Heart left ventricle (tissue), 16 donors: ENCODE results near the gene COMMD1. TPM values are rescaled to one million over a fixed set of nuclear protein-coding genes. Genes with fewer than 3 reads are reported as not detected.
A peak's percentile ranks its signal among the peaks of the same experiment; 100 is the strongest.
"Not testable (repeated sequence)": the region's sequence is repeated elsewhere in the genome, so short reads cannot be mapped to it uniquely, and the experiment has no call there.

Source experiments
- ATAC-seq, 4 donors: fragments of 200-7000 bp; cut with Tn5 transposase; one replicate each; pipeline ENCODE4 v1.9.1; 2020 to 2022; ENCODE audit warnings: moderate library complexity in 4 of 4, mild to moderate bottlenecking in 3 of 4, moderate number of reproducible peaks in 1 of 4
- DNase-seq, 5 donors: peaks; one replicate each; pipeline ENCODE4 v3.0.0-alpha.2; 2020
- H3K27ac ChIP-seq, 12 donors: fragments of 200-600 bp; sonication (generic) in 4 of 12; one replicate each; pipeline versions ENCODE4 v1.5.0 to v1.8.0; 2016 to 2022; ENCODE audit warnings: mild to moderate bottlenecking in 2 of 12
- H3K27me3 ChIP-seq, 9 donors: fragments of 200-600 bp; sonication (generic) in 2 of 9; one replicate each; pipeline versions ENCODE4 v1.5.1 to v1.8.0; 2016 to 2022; ENCODE audit warnings: mild to moderate bottlenecking in 3 of 9
- H3K36me3 ChIP-seq, 9 donors: fragments of 200-600 bp; sonication (generic) in 2 of 9; one replicate each; pipeline versions ENCODE4 v1.5.0 to v1.8.0; 2018 to 2022; ENCODE audit warnings: mild to moderate bottlenecking in 2 of 9
- H3K4me1 ChIP-seq, 12 donors: fragments of 200-600 bp; sonication (generic) in 4 of 12; one replicate each; pipeline versions ENCODE4 v1.5.0 to v1.8.0; 2016 to 2022; ENCODE audit warnings: mild to moderate bottlenecking in 3 of 12
- H3K4me3 ChIP-seq, 12 donors: fragments of 200-600 bp; sonication (generic) in 4 of 12; one replicate each; pipeline versions ENCODE4 v1.5.0 to v1.8.0; 2017 to 2022; ENCODE audit warnings: mild to moderate bottlenecking in 9 of 12, moderate library complexity in 4 of 12
- H3K9me3 ChIP-seq, 12 donors: fragments of 200-600 bp; sonication (generic) in 4 of 12; one replicate each; pipeline versions ENCODE4 v1.5.0 to v1.8.0; 2016 to 2022; ENCODE audit warnings: mild to moderate bottlenecking in 1 of 12
- CTCF ChIP-seq, 12 donors: fragments of 200-600 bp; sonication (generic) in 4 of 12; IDR thresholded peaks; one replicate each; pipeline versions ENCODE4 v1.5.0 to v1.8.0; 2018 to 2022; ENCODE audit warnings: antibody characterized with exemption in 12 of 12, mild to moderate bottlenecking in 5 of 12
- POLR2A ChIP-seq, 2 donors: fragments of 450-650 bp; IDR thresholded peaks; one replicate each; pipeline ENCODE4 v1.6.1; 2017; ENCODE audit warnings: antibody characterized with exemption in 2 of 2, mild to moderate bottlenecking in 2 of 2, moderate library complexity in 2 of 2
- WGBS, 4 donors: extraction: QIAGEN DNeasy Blood & Tissue Kit in 2 of 4; methylation state at CpG; one replicate each; pipeline versions ENCODE4 v1.1.5 to v1.1.7; 2013 to 2018; 5-methylcytosine and 5-hydroxymethylcytosine counted together
- intact Hi-C, 10 donors: fragments of 100-400 bp; cut with DNase I; formaldehyde crosslinking; loops; one replicate each; pipeline versions ENCODE4 v1.11.1 to v1.14.2; 2022
- polyA plus RNA-seq, 2 donors: library from polyadenylated mRNA; stranded (reverse); fragments of 200-250 nt; gene quantifications; one replicate each; pipeline ENCODE4 v1.2.3, GENCODE V29; 2013
- total RNA-seq, 9 donors: library from RNA; depleted of rRNA in 2 of 9; stranded (reverse); fragments of >200 nt in 2 of 9; fragmentation: NEBNext Ultra II Directional in 3 of 9; extraction: Animal tissue kit (Norgen Biotek cat#: 25700) in 3 of 9; gene quantifications; one replicate each; pipeline versions ENCODE4 v1.1.0 to v1.2.4, GENCODE V29; 2016 to 2023
- donor health status: ischemic (EF 13 %, LVEDD 7.1; RV severe dilation, severe dysfunction).
- donor health status: healthy with polysubstance abuse.
- donor health status: DM: no; HTN: yes; CAD: no.
- donor health status: DM: no; HTN: no; CAD: no.
- donor health status: ischemic (EF 25% LVEDD 6.9; RV normal size, moderate dysfunction).
- donor health status: ischemic (EF 25% LVEDD 5.7; RV mildly dilated, moderate dysfunction).
- donor health status: healthy.
- donor health status: DM: yes; HTN: yes; CAD: no.
- donor health status: ischemic (EF 35%, LVEDD 5.7; RV mildly dilated, moderate dysfunction).
- donor health status: nonischemic (EF 11% LVEDD 7.7; RV severe dilation, severe dysfunction).
- donor health status: DM: yes; HTN: yes; CAD: no.
- donor health status: PGD.
- donor health status: ischemic (EF 29% LVEDD 5.4; RV normal size, mild dysfunction).
- donor health status: nonischemic (EF 23%, LVEDD 6.1; RV moderate dilation, normal function).

COMMD1 gene
- total and polyA plus RNA-seq, 11 donors = 50.1 to 99.5 (median 69.3) TPM

- Histone ChIP-seq H3K4me3 (no peak overlapping the region), H3K9me3 (no peaks in the 10 kb centered on the region), H3K36me3 (peaks cover 0 to under 1% (median 0%) of the 10 kb centered on the region in 9 donors), H3K27me3 (no peaks in the 10 kb centered on the region), H3K27ac (no peak overlapping the region), H3K4me1 (peaks cover 0 to 45% (median 17%) of the 10 kb centered on the region in 12 donors)
- peak in 4 of 12 donors; percentile 16 to 23 (median 17) for TF ChIP-seq CTCF (IDR thresholded peaks at IDR 0.05)
- TF ChIP-seq POLR2A (IDR thresholded peaks at IDR 0.05) = no peak
- DNase-seq = no peak
- no peak for ATAC-seq
- WGBS, 4 donors = 78 to 84% (median 82%) methylated on average over 9 of the region's 9 CpGs
- intact Hi-C loops = loop anchor here in 3 of 10 donors (10.0 kb wide), 3 partner anchors 284 to 864 kb away; partner anchors contain the start of gene B3GNT2 (in 1 of the 3)
Observed at GRCh38 chr2:61910603-61911002, 5.1 kb downstream of the COMMD1 start.

- TF ChIP-seq CTCF (IDR thresholded peaks at IDR 0.05) = peak in 6 of 12 donors; percentile 18 to 44 (median 34)
- no peak for TF ChIP-seq POLR2A (IDR thresholded peaks at IDR 0.05)
- H3K27me3 ChIP-seq = no peaks in the 10 kb centered on the region
- 83 to 92% (median 89%) methylated on average over 4 of the region's 4 CpGs for WGBS, 4 donors
- no peaks in the 10 kb centered on the region for H3K9me3 ChIP-seq
- H3K4me3 ChIP-seq = no peak overlapping the region
- peaks cover 0 to 39% (median 13%) of the 10 kb centered on the region in 12 donors for H3K4me1 ChIP-seq
- peak overlapping the region in 1 of 12 donors; percentile 7 for H3K27ac ChIP-seq
- H3K36me3 ChIP-seq = peaks cover 0 to 7% (median 0%) of the 10 kb centered on the region in 9 donors
- intact Hi-C loops = loop anchor here in 3 of 10 donors (10.0 kb wide), 3 partner anchors 283 to 863 kb away; partner anchors contain the start of gene B3GNT2 (in 1 of the 3)
- peak in 3 of 4 donors; percentile 62 to 79 (median 76) for ATAC-seq
- DNase-seq = no peak
Observed at GRCh38 chr2:61911510-61911909, 6.0 kb downstream of the COMMD1 start.

- 96 to 97% (median 97%) methylated on average over 4 of the region's 4 CpGs for WGBS, 4 donors
- not testable (repeated sequence) for DNase-seq
- intact Hi-C loops = loop anchor here in 7 of 10 donors (5.0 to 10.0 kb wide), 7 partner anchors 73 to 860 kb away; partner anchors contain the start of gene B3GNT2 (in 3 of the 7)
Observed at GRCh38 chr2:61914794-61915193, 9.3 kb downstream of the COMMD1 start.

GRCh38 chr2:61920548-61920947 lies 15.1 kb downstream of the COMMD1 start:
- Histone ChIP-seq H3K27ac (peak overlapping the region in 10 of 12 donors; percentile 6 to 70 (median 48)), H3K4me3 (no peak overlapping the region), H3K27me3 (no peaks in the 10 kb centered on the region), H3K9me3 (no peaks in the 10 kb centered on the region), H3K36me3 (peaks cover 0 to 11% (median 0%) of the 10 kb centered on the region in 9 donors), H3K4me1 (peaks cover 0 to 45% (median 12%) of the 10 kb centered on the region in 12 donors)
- peak in 1 of 4 donors; percentile 47 for ATAC-seq
- 59 to 82% (median 75%) methylated on average over 1 of the region's 1 CpG for WGBS, 4 donors
- intact Hi-C loops = loop anchor here in 8 of 10 donors (2.0 to 10.0 kb wide), 8 partner anchors 52 to 490 kb away; partner anchors contain the start of gene B3GNT2 (in 1 of the 8)
- DNase-seq = no peak
- TF ChIP-seq CTCF (IDR thresholded peaks at IDR 0.05) (no peak), POLR2A (IDR thresholded peaks at IDR 0.05) (no peak)

More at GRCh38 chr2:61914794-61915193, 9.3 kb downstream of the COMMD1 start:
- not testable (repeated sequence) for H3K27me3 ChIP-seq, H3K27ac ChIP-seq, ATAC-seq, H3K4me3 ChIP-seq, H3K9me3 ChIP-seq
- Histone ChIP-seq H3K36me3 (peaks cover 0 to 11% (median 0%) of the 10 kb centered on the region in 9 donors), H3K4me1 (peaks cover 0 to 24% (median 7%) of the 10 kb centered on the region in 12 donors)
